Renal cortical epithelial cell (primary cell): ENCODE data around the gene SPATS2. TPM values are rescaled to one million over a fixed set of nuclear protein-coding genes. Genes with fewer than 3 reads are reported as not detected.
"Not testable (repeated sequence)": the region's sequence is repeated elsewhere in the genome, so short reads cannot be mapped to it uniquely, and the experiment has no call there.

Source experiments
- DNase-seq: peaks from one replicate; pipeline ENCODE4 v3.0.0-alpha.2; 2011; ENCODE audit warnings: low read depth
- total RNA-seq: library from RNA; depleted of rRNA; stranded (reverse); fragments of >200 nt; gene quantifications from 2 replicates; pipeline ENCODE4 v1.2.3, GENCODE V29; 2014

SPATS2 gene
- total RNA-seq, 1 donor from 2014 or later: 42.4 TPM

DNA sequence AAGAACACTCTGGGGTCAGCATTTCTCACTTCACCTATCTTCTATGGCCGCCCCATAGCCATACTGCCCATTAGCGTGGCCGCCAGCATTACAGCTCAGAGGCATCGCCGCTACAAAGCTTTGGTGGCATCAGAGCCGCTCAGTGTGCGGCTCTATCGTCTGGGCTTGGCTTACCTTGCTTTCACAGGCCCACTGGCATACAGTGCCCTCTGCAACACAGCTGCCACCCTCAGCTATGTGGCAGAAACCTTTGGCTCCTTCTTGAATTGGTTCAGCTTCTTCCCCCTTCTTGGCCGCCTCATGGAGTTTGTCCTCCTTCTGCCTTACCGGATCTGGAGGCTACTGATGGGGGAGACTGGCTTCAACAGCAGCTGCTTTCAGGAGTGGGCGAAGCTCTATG is 18.0 kb upstream of the SPATS2 start:
- no peak for DNase-seq

DNA sequence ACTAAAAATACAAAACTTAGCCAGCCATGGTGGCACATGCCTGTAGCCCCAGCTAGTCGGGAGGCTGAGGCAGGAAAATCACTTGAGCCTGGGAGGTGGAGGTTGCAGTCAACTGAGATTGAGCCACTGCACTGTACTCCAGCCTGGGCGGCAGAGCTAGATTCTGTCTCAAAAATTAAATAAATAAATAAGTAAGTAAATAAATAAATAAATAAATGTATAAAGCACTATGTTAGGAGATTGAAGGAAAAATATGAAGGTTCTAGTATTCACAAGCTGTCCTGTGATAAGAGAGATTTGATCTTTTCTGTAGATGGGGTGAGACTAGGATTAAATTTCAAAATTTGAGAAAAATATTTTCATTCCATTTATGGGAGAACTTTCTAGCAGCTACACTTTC is 14.9 kb upstream of the SPATS2 start:
- no peak for DNase-seq

DNA sequence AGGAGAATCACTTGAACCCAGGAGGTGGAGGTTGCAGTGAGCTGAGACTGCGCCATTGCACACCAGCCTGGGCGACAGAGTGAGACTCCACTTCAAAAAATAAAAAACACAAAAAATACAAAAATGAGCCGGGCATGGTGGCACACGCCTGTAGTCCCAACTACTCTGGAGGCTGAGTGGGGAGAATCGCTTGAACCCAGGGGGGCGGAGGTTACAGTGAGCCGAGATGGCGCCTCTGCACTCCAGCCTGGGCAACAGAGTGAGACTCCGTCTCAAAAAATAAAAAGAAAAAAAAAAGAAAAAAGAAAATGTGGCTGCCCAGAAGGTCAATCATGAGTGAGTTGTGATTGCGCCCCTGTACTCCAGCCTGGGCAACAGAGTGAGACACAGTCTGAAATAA is 11.3 kb upstream of the SPATS2 start:
- DNase-seq: no peak

DNA sequence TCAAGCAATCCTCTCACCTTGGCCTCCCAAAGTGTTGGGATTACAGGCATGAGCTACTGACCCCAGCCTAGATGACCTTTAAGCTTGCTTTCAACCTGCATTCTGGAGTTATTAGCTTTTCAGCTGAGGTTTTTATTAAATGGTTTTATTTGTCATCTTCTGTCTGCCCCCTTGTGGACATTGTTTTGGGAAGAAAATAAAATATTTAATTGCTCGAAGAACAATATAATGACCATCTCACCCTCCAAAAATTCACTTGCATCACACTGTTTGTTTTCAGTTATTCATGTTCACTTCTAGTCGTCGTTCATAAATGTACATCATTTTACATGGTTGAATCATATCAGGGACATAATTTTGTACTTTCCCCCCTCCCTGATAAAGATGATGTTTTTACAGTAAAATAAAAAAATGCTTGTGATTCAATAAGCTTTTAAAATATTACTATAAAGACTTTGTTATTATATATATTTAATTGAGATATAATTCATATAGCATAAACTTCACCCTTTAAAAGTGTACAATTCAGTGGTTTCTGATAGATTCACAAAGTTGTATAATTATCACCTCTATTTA is 10.1 kb upstream of the SPATS2 start:
- DNase-seq: peak; percentile 51

DNA sequence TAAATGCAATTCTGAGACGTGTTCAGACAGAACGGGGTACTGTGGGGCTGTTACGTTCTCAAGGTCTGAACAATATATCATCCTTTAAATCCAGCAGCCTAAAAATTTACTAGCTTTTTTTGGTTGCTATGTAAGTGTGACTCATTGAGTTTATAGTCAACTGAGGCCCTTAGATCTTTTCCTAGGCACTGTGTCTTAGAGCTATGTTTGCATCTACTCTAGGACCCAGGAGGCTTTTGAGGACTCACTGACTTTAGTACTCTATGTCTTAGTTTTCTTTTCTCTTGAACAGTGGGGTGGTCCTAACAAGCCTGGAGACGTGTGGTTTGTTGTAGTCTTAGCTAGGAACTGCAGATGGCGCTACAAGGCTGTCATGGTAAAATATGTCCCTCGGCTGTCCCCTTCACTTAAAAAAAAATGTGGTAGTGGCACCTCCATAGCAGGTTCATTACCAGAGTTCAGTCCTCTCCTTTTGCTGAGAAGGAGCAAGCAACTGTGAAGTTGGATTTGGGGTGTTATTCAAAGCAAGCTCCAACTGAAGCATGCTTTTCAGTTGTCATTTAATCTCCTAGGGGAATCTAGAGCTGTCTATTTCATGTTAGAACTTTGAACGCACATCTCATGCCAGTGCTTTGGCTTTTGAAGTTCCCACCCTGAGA is 8.7 kb upstream of the SPATS2 start:
- DNase-seq: peak; percentile 83

DNA sequence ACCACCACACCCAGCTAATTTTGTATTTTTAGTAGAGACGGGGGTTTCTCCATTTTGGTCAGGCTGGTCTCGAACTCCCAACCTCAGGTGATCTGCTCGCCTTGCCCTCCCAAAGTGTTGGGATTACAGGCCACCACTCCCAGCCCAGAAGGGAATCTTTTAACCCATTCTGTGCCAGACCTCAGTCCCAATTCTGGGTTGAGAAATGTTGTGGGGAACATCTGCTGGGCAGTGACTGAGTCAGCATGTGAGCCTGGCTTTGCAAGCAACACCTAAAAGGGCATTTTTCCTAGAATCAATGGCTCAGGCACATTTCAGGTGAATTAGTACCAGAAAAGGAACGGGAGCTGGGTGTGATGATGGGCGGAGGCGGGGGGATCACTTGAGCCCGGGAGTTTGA is 7.6 kb upstream of the SPATS2 start:
- no peak for DNase-seq

- DNase-seq: no peak
Observed at GRCh38 chr12:49362077-49362476, 5.2 kb upstream of the SPATS2 start.

GRCh38 chr12:49364989-49365388 is 2.3 kb upstream of the SPATS2 start:
- peak; percentile 86 for DNase-seq

DNA sequence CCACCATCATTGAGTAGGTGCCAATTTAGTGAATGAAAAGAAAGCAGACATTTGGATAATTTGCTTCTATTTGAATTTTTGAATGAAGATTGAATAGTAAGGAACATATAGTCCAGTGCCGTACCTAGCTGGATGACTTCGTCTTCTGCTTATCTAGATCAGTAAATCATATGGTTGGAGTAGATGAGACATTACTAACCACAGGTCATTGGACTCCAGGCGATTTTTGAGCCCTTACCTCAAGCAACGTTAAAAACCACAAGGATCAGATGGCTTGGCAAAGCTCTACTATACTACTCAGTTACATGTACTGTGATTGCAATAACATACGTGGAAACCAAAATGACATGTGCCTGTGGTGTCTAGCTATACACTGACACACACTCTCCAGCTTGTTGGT is 1.7 kb upstream of the SPATS2 start:
- peak; percentile 75 for DNase-seq

DNA sequence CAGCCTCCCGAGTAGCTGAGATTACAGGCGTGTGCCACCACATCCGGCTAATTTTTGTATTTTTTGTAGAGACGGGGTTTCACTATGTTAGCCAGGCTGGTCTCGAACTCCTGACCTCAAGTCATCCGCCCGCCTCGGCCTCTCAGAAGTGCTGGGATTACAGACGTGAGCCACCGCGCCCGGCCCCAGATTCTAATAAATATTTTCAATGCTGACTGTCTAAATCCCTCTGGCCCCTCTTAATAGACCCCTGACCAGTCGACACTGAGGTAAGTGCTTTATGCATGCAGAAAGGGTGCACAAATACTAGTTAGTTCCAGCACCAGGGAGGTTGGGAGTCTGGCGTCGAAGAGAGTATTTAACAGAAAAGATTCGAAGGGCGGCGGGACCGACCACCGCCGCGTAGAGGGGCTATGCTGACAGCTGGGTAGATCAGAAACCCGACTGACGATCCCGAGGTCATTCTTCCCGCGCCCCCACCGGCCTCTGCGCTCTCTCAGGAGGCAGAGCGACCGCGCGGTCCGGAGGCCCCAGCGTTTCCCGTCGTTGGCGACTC is 1.1 kb upstream of the SPATS2 start:
- no peak for DNase-seq

DNA sequence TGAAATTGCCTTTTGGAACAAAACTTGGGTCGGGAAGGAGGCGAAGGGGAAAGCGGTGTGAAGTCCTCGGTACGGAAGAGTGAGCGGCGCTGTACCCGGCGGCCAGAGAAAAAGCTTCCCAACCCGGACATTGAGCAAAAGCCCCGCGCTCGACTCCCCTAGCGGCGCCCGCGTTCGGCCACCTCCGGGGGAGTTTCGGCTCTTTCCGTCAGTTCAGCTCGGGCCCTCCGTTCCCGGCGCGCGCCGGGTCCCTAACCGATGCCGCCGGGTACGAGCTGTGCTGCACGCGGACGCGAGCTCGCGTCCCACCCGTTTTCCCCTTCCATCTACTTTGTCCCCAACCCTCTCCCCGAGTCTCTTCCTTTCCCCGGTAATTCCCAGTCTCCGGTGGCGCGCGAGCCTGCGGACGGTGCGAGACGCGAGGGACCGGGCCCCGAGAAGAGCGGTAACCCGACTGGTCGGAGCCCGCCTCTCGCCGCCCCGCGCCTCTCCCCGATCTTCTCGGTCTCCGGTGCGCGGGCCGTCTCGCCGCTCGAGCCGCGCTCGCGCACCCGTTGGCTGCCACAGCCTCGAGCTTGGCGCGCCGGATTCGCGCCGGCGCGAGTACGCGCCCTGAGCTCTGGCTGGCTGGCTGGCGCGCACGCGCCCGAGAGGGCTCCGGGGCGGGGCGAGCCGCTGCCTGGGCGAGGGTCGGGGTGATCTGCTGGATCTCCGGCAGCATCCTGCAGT is 446 bp upstream of the SPATS2 start:
- DNase-seq: peak; percentile 72

- DNase-seq: no peak
Observed at GRCh38 chr12:49368240-49368600, 958 bp downstream of the SPATS2 start.

GRCh38 chr12:49369411-49370145 is 2.3 kb downstream of the SPATS2 start:
- DNase-seq: no peak

DNA sequence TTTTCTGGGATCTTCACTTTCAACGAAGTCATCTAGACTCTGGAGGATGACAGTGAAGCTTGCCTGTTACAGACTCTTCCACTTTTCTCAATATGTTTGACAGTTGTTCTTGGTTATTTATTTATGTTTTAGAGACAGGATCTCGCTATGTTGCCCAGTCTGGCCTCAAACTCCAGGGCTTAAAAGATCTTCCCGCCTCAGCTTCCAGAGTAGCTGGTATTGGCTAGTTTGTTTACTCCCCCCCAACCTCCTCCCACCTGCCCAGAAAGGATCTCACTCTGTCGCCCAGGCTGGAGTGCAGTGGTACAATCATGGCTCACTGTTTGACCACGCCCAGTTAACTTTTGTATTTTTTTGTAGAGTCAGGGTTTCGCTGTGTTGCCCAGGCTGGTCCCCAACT is 3.3 kb downstream of the SPATS2 start:
- DNase-seq: no peak

- DNase-seq: no peak
Observed at GRCh38 chr12:49375406-49375805, 8.1 kb downstream of the SPATS2 start.

DNA sequence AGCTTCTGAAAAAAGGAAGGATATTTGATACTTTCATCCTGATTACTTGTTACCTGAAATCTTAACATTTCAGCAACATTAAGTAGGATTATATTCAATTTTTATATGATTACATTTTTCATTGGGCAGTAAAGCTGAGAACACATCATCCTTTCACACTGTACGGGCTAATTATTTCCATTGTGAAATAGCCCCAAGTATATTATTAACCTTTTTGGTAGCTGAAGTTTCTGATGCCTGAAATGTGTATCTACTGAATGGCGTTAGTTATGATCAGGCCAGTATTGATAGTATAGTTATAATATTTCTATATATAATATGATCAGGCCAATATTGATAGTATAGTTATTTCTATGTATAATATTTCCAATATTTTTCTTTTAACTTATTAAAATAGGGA is 10.1 kb downstream of the SPATS2 start:
- DNase-seq: peak; percentile 50

- not testable (repeated sequence) for DNase-seq
Observed at GRCh38 chr12:49380184-49380583, 12.9 kb downstream of the SPATS2 start.

- DNase-seq: no peak
Observed at GRCh38 chr12:49388682-49389386, 21.6 kb downstream of the SPATS2 start.

DNA sequence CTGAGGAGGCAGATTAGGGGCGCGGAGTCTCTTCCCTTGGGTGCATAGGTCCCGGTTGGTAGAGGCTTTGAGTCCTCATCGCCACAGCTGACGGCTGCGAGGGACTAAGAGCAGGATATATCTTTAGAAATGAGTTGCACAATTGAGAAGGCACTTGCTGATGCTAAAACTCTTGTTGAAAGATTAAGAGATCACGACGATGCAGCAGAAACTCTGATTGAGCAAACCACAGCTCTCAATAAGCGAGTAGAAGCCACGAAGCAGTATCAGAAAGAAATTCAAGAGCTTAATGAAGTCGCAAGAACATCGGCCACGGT is 22.1 kb downstream of the SPATS2 start:
- DNase-seq: no peak

DNA sequence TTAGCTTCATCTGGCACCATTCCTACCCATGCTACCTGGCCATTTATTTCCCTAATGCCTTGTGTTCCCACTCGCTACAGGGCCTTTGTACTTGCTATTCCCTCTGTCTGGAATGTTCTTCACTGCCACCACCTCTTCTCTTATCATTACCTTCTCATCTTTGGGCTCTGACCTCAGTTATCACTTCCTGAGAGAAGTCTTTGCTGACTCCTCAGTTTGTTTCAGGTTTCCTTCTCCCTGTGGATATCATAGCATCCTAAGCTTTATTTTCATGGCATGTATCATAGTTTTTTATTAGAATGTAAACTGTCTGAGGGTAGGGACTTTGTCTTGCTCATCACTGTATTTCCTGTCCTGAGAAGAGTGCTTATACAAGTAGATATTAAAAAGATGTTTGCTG is 29.7 kb downstream of the SPATS2 start:
- DNase-seq: no peak

- DNase-seq: no peak
Observed at GRCh38 chr12:49400304-49400703, 33.0 kb downstream of the SPATS2 start.

GRCh38 chr12:49403971-49404450 is 36.7 kb downstream of the SPATS2 start:
- DNase-seq: no peak
